Calu3 (cell line): ENCODE measurements around the gene IGFBP2. TPM values are rescaled to one million over a fixed set of nuclear protein-coding genes. Genes with fewer than 3 reads are reported as not detected.

ENCODE experiments used
- BruUV-seq: library from RNA; stranded (reverse); fragments of 400-500 nt; replicated peaks from 2 replicates; lab custom pipeline; 2021; lab: Mats Ljungman, UMichigan
- CTCF ChIA-PET: fragments of 300-600 bp; sonication (Branson Sonifier 250); formaldehyde crosslinking; loops from one replicate; lab custom pipeline; 2022; ENCODE audit warnings: antibody characterized with exemption; lab: Charles Lee
- DNase-seq: peaks from one replicate; pipeline ENCODE4 v3.0.0; 2022
- H3K27ac Mint-ChIP-seq: one replicate; pipeline ENCODE4 v1.8.0; 2022; ENCODE audit warnings: mixed read lengths; ENCODE audit not compliant: unreplicated experiment
- H3K27me3 Mint-ChIP-seq: one replicate; pipeline ENCODE4 v1.8.0; 2022; ENCODE audit warnings: mixed read lengths; ENCODE audit not compliant: unreplicated experiment
- H3K36me3 Mint-ChIP-seq: one replicate; pipeline ENCODE4 v1.8.0; 2022; ENCODE audit warnings: mild to moderate bottlenecking, moderate library complexity, mixed read lengths; ENCODE audit not compliant: insufficient read depth, unreplicated experiment
- H3K4me1 Mint-ChIP-seq: one replicate; pipeline ENCODE4 v1.8.0; 2022; ENCODE audit warnings: mild to moderate bottlenecking, low read depth, mixed read lengths; ENCODE audit not compliant: unreplicated experiment
- H3K4me3 Mint-ChIP-seq: one replicate; pipeline ENCODE4 v1.8.0; 2022; ENCODE audit warnings: mild to moderate bottlenecking, low read depth, moderate library complexity, mixed read lengths; ENCODE audit not compliant: unreplicated experiment
- H3K9me3 Mint-ChIP-seq: one replicate; pipeline ENCODE4 v1.8.0; 2022; ENCODE audit warnings: low read depth, mixed read lengths; ENCODE audit not compliant: unreplicated experiment
- intact Hi-C: fragments of 100-400 bp; cut with micrococcal nuclease; formaldehyde crosslinking; loops from one replicate; pipeline ENCODE4 v1.10.0; 2022; ENCODE audit not compliant: unreplicated experiment
- total RNA-seq: library from RNA; stranded (reverse); gene quantifications from 2 replicates; pipeline ENCODE4 v1.2.3, GENCODE V29; 2022
- TF ChIP-seq, protein P1 (sequence below): fragments of 200-600 bp; IDR thresholded peaks from one replicate; pipeline ENCODE4 v1.8.0; 2022; ENCODE audit warnings: antibody characterized with exemption; ENCODE audit not compliant: unreplicated experiment

Gene IGFBP2
- total RNA-seq, 1 experiment from 2014 or later, result 175 TPM

DNA sequence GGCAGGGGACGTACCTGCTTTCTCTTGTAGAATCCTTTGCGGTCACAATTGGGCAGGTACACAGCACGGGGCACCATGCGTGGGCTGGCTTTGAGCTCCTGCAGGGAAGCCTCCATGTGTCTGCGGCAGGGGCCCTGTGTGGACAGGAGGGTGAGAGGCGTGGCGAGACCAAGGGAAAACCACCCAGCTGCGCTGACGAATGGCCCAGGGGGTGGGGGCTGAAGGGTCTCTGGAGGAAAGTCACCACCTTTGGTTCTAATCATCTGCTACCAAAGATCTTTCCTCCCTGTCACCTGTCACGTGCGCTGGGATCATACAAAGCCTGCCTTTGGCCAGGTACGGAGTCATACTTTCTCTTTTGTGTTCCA, 44.9 kb downstream of the IGFBP2 start:
- no peak overlapping the region for H3K27ac Mint-ChIP-seq
- CTCF ChIA-PET, result interaction anchor here (1.1 kb wide), 1 partner anchor 12 kb away, joined by 4 read pairs; no protein-coding TSS in a partner anchor
- H3K9me3 Mint-ChIP-seq, result no peaks in the 10 kb centered on the region

DNA sequence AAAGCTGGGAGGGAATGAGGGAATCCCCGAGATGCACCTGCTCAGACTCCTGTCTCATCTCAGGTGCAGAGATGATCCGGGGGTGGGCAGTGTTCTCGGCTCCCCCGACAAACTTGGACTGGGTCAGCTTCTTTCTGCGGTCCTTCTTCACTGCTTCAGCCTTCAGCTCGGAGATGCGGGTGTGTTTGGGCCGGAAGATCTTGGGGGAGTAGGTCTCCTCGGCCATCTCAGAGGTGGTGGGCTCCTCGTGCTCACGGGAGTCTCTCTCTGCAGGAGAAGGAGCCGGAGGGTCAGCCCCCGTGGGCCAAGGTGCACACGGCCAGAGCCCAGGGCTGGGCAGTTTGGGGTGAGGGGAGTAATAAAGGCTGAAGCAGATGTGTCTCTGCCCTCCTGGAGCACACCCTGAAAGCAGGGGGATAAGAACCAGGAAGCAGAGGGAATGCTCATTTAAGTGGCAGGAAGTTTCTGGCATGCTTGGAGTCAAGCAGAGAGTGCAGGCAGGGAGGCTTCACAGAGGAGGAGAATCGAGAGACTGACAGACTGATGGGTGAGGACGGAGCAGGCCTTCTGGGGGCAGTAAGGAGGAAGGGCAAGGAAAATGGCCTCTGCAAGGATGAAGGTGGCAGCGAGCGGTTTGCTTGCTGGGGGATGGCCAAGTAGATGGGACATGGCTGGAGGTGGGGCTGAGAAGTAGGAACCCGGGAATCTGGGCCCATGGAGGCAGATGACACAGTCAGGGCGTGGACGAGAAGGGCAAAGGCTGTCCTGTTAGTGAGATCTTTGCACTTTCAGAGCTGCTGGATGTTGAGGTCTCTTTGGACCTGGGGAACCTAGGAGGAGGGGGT, 45.8 kb downstream of the IGFBP2 start:
- CTCF ChIA-PET, result no interaction called here
- TF ChIP-seq, protein P1, sequence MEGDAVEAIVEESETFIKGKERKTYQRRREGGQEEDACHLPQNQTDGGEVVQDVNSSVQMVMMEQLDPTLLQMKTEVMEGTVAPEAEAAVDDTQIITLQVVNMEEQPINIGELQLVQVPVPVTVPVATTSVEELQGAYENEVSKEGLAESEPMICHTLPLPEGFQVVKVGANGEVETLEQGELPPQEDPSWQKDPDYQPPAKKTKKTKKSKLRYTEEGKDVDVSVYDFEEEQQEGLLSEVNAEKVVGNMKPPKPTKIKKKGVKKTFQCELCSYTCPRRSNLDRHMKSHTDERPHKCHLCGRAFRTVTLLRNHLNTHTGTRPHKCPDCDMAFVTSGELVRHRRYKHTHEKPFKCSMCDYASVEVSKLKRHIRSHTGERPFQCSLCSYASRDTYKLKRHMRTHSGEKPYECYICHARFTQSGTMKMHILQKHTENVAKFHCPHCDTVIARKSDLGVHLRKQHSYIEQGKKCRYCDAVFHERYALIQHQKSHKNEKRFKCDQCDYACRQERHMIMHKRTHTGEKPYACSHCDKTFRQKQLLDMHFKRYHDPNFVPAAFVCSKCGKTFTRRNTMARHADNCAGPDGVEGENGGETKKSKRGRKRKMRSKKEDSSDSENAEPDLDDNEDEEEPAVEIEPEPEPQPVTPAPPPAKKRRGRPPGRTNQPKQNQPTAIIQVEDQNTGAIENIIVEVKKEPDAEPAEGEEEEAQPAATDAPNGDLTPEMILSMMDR, result no peak
- no peak overlapping the region for H3K4me3 Mint-ChIP-seq
- H3K4me1 Mint-ChIP-seq, result peaks cover 23% of the 10 kb centered on the region
- intact Hi-C loops, result no loop called here
- no peak overlapping the region for H3K27ac Mint-ChIP-seq
- no peak for DNase-seq
- H3K36me3 Mint-ChIP-seq, result no peaks in the 10 kb centered on the region
- peaks cover 29% of the 10 kb centered on the region for H3K27me3 Mint-ChIP-seq
- no peaks in the 10 kb centered on the region for H3K9me3 Mint-ChIP-seq
- BruUV-seq, result no TSS peak

More for the DNA sequence above, 44.9 kb downstream of the IGFBP2 start:
- intact Hi-C loops, result no loop called here
- DNase-seq, result no peak
- peaks cover 18% of the 10 kb centered on the region for H3K4me1 Mint-ChIP-seq
- no peaks in the 10 kb centered on the region for H3K36me3 Mint-ChIP-seq
- no peak overlapping the region for H3K4me3 Mint-ChIP-seq
- no TSS peak for BruUV-seq
- peaks cover 30% of the 10 kb centered on the region for H3K27me3 Mint-ChIP-seq
- TF ChIP-seq, protein P1, result no peak

DNA sequence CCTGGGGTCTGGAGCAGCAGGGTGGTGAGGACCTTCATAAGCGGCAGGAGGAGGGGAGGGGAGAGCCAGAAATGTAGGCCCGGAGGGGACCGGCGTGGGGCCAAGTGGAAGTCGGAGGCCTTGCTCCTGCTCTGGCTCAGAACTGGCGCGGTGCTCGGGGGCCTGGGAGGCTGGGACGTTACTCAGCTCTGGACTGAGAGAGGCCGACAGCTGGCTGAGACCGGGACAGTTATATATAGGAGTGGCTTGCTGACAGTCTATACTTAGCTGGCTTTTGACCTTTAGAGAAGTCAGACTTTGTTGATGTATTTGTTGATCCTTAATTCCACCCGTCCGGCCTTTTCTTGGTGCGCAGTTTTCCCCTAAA, 46.4 kb downstream of the IGFBP2 start:
- CTCF ChIA-PET, result no interaction called here
- BruUV-seq, result no TSS peak
- no peaks in the 10 kb centered on the region for H3K36me3 Mint-ChIP-seq
- no peak overlapping the region for H3K27ac Mint-ChIP-seq
- DNase-seq, result no peak
- H3K9me3 Mint-ChIP-seq, result no peaks in the 10 kb centered on the region
- H3K27me3 Mint-ChIP-seq, result peaks cover 23% of the 10 kb centered on the region
- peaks cover 28% of the 10 kb centered on the region for H3K4me1 Mint-ChIP-seq
- TF ChIP-seq, protein P1, result no peak
- intact Hi-C loops, result no loop called here
- no peak overlapping the region for H3K4me3 Mint-ChIP-seq

DNA sequence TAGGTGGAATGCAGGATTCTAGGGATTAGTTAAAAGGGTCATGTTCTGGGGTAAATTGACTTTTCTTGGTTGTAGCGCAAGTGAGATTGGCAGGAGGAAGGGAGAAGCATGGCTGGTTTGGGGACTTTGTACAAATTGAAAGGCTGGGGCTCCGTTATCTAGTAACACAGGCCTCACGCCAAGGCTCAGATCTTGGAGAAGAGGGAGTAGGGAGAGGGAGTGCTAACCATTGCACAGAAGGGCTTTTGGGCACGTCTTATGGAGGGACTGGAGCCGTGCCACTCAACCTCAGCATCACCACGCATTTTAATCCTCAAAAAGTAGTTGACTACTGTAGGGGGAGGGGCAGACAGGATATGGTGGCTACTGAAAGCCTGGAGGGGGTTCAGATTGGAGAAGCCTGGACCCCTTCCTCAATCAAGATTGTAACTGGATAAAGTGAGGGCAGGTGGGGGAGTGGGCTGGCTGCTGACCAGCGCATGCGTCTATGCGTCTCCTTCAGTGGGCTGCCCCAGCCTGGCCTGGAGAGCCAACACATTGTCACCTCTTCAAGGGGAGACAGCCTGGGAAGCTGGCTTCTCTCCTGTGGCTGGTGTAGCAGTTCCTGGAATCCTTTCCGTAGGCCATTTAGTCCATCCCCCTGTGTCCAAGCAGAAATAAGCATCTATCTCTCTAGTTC, 47.9 kb downstream of the IGFBP2 start:
- peaks cover 8% of the 10 kb centered on the region for H3K27me3 Mint-ChIP-seq
- H3K9me3 Mint-ChIP-seq, result no peaks in the 10 kb centered on the region
- peaks cover 28% of the 10 kb centered on the region for H3K4me1 Mint-ChIP-seq
- no peak overlapping the region for H3K27ac Mint-ChIP-seq
- no peaks in the 10 kb centered on the region for H3K36me3 Mint-ChIP-seq
- no peak for DNase-seq
- BruUV-seq, result no TSS peak
- H3K4me3 Mint-ChIP-seq, result no peak overlapping the region
- TF ChIP-seq, protein P1, result no peak
- CTCF ChIA-PET, result interaction anchor here (1.8 to 1.9 kb wide), 2 partner anchors 485 to 969 kb away, joined by 8 to 14 read pairs; no protein-coding TSS in a partner anchor
- intact Hi-C loops, result no loop called here
